ENCODE data around the gene ST14.

ST14 gene

DNA sequence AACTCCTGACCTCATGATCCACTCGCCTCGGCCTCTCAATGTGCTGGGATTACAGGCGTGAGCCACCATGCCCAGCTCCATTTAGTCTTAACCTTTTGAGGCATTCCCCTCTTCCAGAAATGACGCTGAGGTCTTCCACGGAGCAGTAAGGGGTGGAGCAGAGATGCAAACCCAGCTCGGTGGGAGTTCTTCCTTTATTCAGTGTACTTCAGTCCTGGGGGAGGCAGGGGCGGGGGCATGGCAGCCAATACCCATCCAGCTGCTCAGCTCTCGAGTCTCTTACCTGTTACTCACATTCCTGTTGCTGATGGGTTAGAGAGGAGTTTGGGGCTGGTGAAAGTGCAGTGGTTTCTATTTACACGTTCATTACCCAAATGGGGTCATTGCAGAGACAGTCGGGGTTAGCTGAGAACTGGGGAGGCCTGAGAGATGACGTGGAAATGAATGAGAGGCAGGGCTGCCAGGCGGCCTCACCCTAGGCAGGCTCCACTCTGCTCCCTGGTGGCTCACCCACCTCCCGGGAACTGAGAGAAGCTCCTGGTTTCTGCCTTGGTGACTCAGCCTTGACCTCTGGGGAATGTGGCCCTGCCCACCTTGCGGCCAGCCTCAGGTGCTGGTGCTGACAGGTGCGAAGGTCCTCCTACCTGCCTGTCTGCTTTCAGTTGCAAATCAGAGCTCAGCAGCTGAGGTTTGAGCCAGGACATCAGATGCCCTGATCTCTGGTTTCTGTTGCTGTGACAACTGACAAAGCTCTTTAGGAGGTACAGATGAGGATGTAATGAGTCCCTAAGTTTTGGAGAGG lies 13.4 kb upstream of the ST14 start:
- peak overlapping the region in 2 of 5 donors; percentile 2 to 16 for H3K9ac ChIP-seq (ENCODE audit: low read length in 5 of 5)
- H3K36me3 ChIP-seq (ENCODE audit: control insufficient read depth in 5 of 5, insufficient read depth in 5 of 5, low read length in 5 of 5): peaks cover 6 to 38% (median 32%) of the 10 kb centered on the region in 5 donors
- peaks cover 5 to 49% (median 36%) of the 10 kb centered on the region in 5 donors for H3K4me1 ChIP-seq (ENCODE audit: control insufficient read depth in 5 of 5, insufficient read depth in 5 of 5, low read length in 5 of 5)
- H3K9me3 ChIP-seq (ENCODE audit: control insufficient read depth in 5 of 5, low read length in 5 of 5): no peaks in the 10 kb centered on the region
- no peaks in the 10 kb centered on the region for H3K27me3 ChIP-seq (ENCODE audit: control insufficient read depth in 5 of 5, insufficient read depth in 4 of 5, low read length in 5 of 5)
- H3K4me3 ChIP-seq (ENCODE audit: low read depth in 1 of 5, low read length in 5 of 5): no peak overlapping the region
- H3K27ac ChIP-seq (ENCODE audit: low read depth, low read length): peak overlapping the region; percentile 34

DNA sequence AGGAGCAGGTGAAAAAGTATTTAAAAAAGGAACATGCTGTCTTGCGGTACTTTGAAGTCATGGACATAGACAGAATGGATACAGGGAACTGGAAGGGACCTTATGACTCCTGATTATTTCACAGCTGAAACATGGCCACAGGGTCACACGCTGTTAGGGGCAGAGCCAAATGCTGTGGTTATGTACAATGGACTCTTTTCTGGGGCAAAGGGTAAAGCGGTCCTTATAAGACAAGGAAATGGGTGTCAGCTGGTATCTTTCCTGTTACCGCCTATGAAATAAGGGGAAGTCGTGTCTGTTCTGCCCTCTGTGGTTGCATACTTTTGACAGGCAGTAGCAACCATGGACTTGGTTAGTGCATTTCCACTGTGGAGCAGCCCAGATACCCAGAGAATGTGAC lies 12.8 kb upstream of the ST14 start:
- Histone ChIP-seq H3K9ac (ENCODE audit: low read length in 5 of 5) (peak overlapping the region in 1 of 5 donors; percentile 16), H3K4me3 (ENCODE audit: low read depth in 1 of 5, low read length in 5 of 5) (no peak overlapping the region), H3K36me3 (ENCODE audit: control insufficient read depth in 5 of 5, insufficient read depth in 5 of 5, low read length in 5 of 5) (peaks cover 6 to 32% (median 26%) of the 10 kb centered on the region in 5 donors), H3K4me1 (ENCODE audit: control insufficient read depth in 5 of 5, insufficient read depth in 5 of 5, low read length in 5 of 5) (peaks cover 5 to 46% (median 34%) of the 10 kb centered on the region in 5 donors), H3K9me3 (ENCODE audit: control insufficient read depth in 5 of 5, low read length in 5 of 5) (no peaks in the 10 kb centered on the region), H3K27me3 (ENCODE audit: control insufficient read depth in 5 of 5, insufficient read depth in 4 of 5, low read length in 5 of 5) (no peaks in the 10 kb centered on the region), H3K27ac (ENCODE audit: low read depth, low read length) (peak overlapping the region; percentile 34)

- Histone ChIP-seq H3K9ac (ENCODE audit: low read length in 5 of 5) (no peak overlapping the region), H3K27ac (ENCODE audit: low read depth, low read length) (no peak overlapping the region)
Measured at GRCh38 chr11:130148796-130149326, 10.7 kb upstream of the ST14 start.

GRCh38 chr11:130150790-130151189 lies 8.8 kb upstream of the ST14 start:
- H3K27ac ChIP-seq (ENCODE audit: low read depth, low read length): no peak overlapping the region
- no peaks in the 10 kb centered on the region for H3K9me3 ChIP-seq (ENCODE audit: control insufficient read depth in 5 of 5, low read length in 5 of 5)
- no peaks in the 10 kb centered on the region for H3K27me3 ChIP-seq (ENCODE audit: control insufficient read depth in 5 of 5, insufficient read depth in 4 of 5, low read length in 5 of 5)
- H3K9ac ChIP-seq (ENCODE audit: low read length in 5 of 5): no peak overlapping the region
- peaks cover 5 to 13% (median 13%) of the 10 kb centered on the region in 5 donors for H3K4me1 ChIP-seq (ENCODE audit: control insufficient read depth in 5 of 5, insufficient read depth in 5 of 5, low read length in 5 of 5)
- H3K36me3 ChIP-seq (ENCODE audit: control insufficient read depth in 5 of 5, insufficient read depth in 5 of 5, low read length in 5 of 5): peaks cover 0 to 2% (median 0%) of the 10 kb centered on the region in 5 donors
- H3K4me3 ChIP-seq (ENCODE audit: low read depth in 1 of 5, low read length in 5 of 5): no peak overlapping the region

More at GRCh38 chr11:130148796-130149326, 10.7 kb upstream of the ST14 start:
- H3K9me3 ChIP-seq (ENCODE audit: control insufficient read depth in 5 of 5, low read length in 5 of 5): no peaks in the 10 kb centered on the region
- H3K36me3 ChIP-seq (ENCODE audit: control insufficient read depth in 5 of 5, insufficient read depth in 5 of 5, low read length in 5 of 5): peaks cover 2 to 17% (median 16%) of the 10 kb centered on the region in 5 donors
- H3K4me1 ChIP-seq (ENCODE audit: control insufficient read depth in 5 of 5, insufficient read depth in 5 of 5, low read length in 5 of 5): peaks cover 5 to 29% (median 17%) of the 10 kb centered on the region in 5 donors
- no peak overlapping the region for H3K4me3 ChIP-seq (ENCODE audit: low read depth in 1 of 5, low read length in 5 of 5)
- no peaks in the 10 kb centered on the region for H3K27me3 ChIP-seq (ENCODE audit: control insufficient read depth in 5 of 5, insufficient read depth in 4 of 5, low read length in 5 of 5)

DNA sequence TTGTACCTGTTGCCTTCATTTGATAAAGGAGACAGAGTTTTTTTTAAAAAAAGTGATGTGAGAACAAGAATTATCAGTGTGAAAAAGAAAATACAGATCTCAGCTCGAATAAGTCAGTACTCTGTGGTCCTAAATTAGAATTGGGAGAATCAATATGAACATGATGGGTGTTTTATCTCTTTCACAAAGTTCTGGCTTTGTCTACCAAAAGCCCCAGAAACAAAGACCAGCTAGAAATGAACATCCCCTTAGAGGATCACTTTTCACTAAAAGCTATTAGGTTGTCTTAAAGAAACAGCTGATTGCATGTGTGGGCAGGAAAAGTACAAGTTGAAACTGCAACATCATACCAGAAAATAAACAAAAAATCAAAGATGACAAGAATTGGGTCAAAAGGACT lies 8.4 kb upstream of the ST14 start:
- no peaks in the 10 kb centered on the region for H3K27me3 ChIP-seq (ENCODE audit: control insufficient read depth in 5 of 5, insufficient read depth in 4 of 5, low read length in 5 of 5)

GRCh38 chr11:130156108-130157022 lies 3.2 kb upstream of the ST14 start:
- H3K4me3 ChIP-seq (ENCODE audit: low read depth in 1 of 5, low read length in 5 of 5): no peak overlapping the region
- no peaks in the 10 kb centered on the region for H3K36me3 ChIP-seq (ENCODE audit: control insufficient read depth in 5 of 5, insufficient read depth in 5 of 5, low read length in 5 of 5)
- peaks cover under 1 to 22% (median 7%) of the 10 kb centered on the region in 5 donors for H3K4me1 ChIP-seq (ENCODE audit: control insufficient read depth in 5 of 5, insufficient read depth in 5 of 5, low read length in 5 of 5)
- no peaks in the 10 kb centered on the region for H3K9me3 ChIP-seq (ENCODE audit: control insufficient read depth in 5 of 5, low read length in 5 of 5)
- no peak overlapping the region for H3K27ac ChIP-seq (ENCODE audit: low read depth, low read length)
- peaks cover 10 to 24% (median 14%) of the 10 kb centered on the region in 5 donors for H3K27me3 ChIP-seq (ENCODE audit: control insufficient read depth in 5 of 5, insufficient read depth in 4 of 5, low read length in 5 of 5)
- H3K9ac ChIP-seq (ENCODE audit: low read length in 5 of 5): no peak overlapping the region

More for the DNA sequence above, 8.4 kb upstream of the ST14 start:
- Histone ChIP-seq H3K9ac (ENCODE audit: low read length in 5 of 5) (no peak overlapping the region), H3K4me1 (ENCODE audit: control insufficient read depth in 5 of 5, insufficient read depth in 5 of 5, low read length in 5 of 5) (peaks cover 4 to 9% (median 9%) of the 10 kb centered on the region in 5 donors), H3K4me3 (ENCODE audit: low read depth in 1 of 5, low read length in 5 of 5) (no peak overlapping the region), H3K27ac (ENCODE audit: low read depth, low read length) (no peak overlapping the region), H3K9me3 (ENCODE audit: control insufficient read depth in 5 of 5, low read length in 5 of 5) (no peaks in the 10 kb centered on the region), H3K36me3 (ENCODE audit: control insufficient read depth in 5 of 5, insufficient read depth in 5 of 5, low read length in 5 of 5) (peaks cover 0 to 2% (median 0%) of the 10 kb centered on the region in 5 donors)

GRCh38 chr11:130157101-130157500 lies 2.5 kb upstream of the ST14 start:
- H3K27ac ChIP-seq (ENCODE audit: low read depth, low read length): no peak overlapping the region
- H3K36me3 ChIP-seq (ENCODE audit: control insufficient read depth in 5 of 5, insufficient read depth in 5 of 5, low read length in 5 of 5): no peaks in the 10 kb centered on the region
- no peak overlapping the region for H3K9ac ChIP-seq (ENCODE audit: low read length in 5 of 5)
- peaks cover 1 to 30% (median 7%) of the 10 kb centered on the region in 5 donors for H3K4me1 ChIP-seq (ENCODE audit: control insufficient read depth in 5 of 5, insufficient read depth in 5 of 5, low read length in 5 of 5)
- H3K27me3 ChIP-seq (ENCODE audit: control insufficient read depth in 5 of 5, insufficient read depth in 4 of 5, low read length in 5 of 5): peaks cover 10 to 31% (median 21%) of the 10 kb centered on the region in 5 donors
- H3K9me3 ChIP-seq (ENCODE audit: control insufficient read depth in 5 of 5, low read length in 5 of 5): no peaks in the 10 kb centered on the region
- no peak overlapping the region for H3K4me3 ChIP-seq (ENCODE audit: low read depth in 1 of 5, low read length in 5 of 5)

- no peak overlapping the region for H3K9ac ChIP-seq (ENCODE audit: low read length in 5 of 5)
- H3K36me3 ChIP-seq (ENCODE audit: control insufficient read depth in 5 of 5, insufficient read depth in 5 of 5, low read length in 5 of 5): no peaks in the 10 kb centered on the region
- H3K27ac ChIP-seq (ENCODE audit: low read depth, low read length): no peak overlapping the region
- peaks cover 10 to 38% (median 28%) of the 10 kb centered on the region in 5 donors for H3K27me3 ChIP-seq (ENCODE audit: control insufficient read depth in 5 of 5, insufficient read depth in 4 of 5, low read length in 5 of 5)
- H3K4me1 ChIP-seq (ENCODE audit: control insufficient read depth in 5 of 5, insufficient read depth in 5 of 5, low read length in 5 of 5): peaks cover 1 to 36% (median 7%) of the 10 kb centered on the region in 5 donors
- no peaks in the 10 kb centered on the region for H3K9me3 ChIP-seq (ENCODE audit: control insufficient read depth in 5 of 5, low read length in 5 of 5)
- H3K4me3 ChIP-seq (ENCODE audit: low read depth in 1 of 5, low read length in 5 of 5): no peak overlapping the region
Measured at GRCh38 chr11:130157840-130158239, 1.7 kb upstream of the ST14 start.

DNA sequence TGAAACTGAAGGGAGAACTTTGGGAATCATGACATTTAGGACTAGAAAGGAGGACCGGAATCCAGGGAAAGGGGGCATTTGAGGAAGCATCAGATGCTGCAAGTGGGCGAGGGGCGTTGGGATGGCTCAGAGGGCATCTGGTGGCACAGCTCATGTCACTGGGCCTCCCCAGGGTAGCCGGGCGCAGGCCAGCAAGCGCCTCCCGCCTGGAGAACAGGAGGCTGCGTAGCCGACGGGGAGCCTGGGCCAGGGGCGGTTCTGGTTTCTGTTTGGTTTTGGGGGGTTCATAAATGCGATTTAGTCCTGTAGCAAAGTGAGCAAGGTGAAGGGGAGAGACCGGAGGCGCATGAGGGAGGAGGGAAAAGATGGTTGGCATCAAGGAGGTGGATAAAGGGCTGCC lies 443 bp upstream of the ST14 start:
- Histone ChIP-seq H3K27me3 (ENCODE audit: control insufficient read depth in 5 of 5, insufficient read depth in 4 of 5, low read length in 5 of 5) (peaks cover 14 to 38% (median 30%) of the 10 kb centered on the region in 5 donors), H3K9ac (ENCODE audit: low read length in 5 of 5) (no peak overlapping the region), H3K4me1 (ENCODE audit: control insufficient read depth in 5 of 5, insufficient read depth in 5 of 5, low read length in 5 of 5) (peaks cover 1 to 49% (median 14%) of the 10 kb centered on the region in 5 donors), H3K27ac (ENCODE audit: low read depth, low read length) (no peak overlapping the region), H3K4me3 (ENCODE audit: low read depth in 1 of 5, low read length in 5 of 5) (no peak overlapping the region), H3K36me3 (ENCODE audit: control insufficient read depth in 5 of 5, insufficient read depth in 5 of 5, low read length in 5 of 5) (no peaks in the 10 kb centered on the region), H3K9me3 (ENCODE audit: control insufficient read depth in 5 of 5, low read length in 5 of 5) (no peaks in the 10 kb centered on the region)

All from subcutaneous abdominal adipose tissue (tissue), 5 donors.